Measurements from ENCODE around the gene SETD5. TPM values are rescaled to one million over a fixed set of nuclear protein-coding genes. Genes with fewer than 3 reads are reported as not detected.

Gene SETD5
- polyA plus RNA-seq, 4 donors = 9.5 to 87.0 (median 20.0) TPM

- FAIRE-seq = no peak
- no peaks in the 10 kb centered on the region for H3K27me3 ChIP-seq (ENCODE audit: control insufficient read depth in 3 of 3, insufficient read depth in 3 of 3, low read length in 3 of 3)
- peak; percentile 96 for DNase-seq
- peak overlapping the region; percentile 71 to 83 (median 79) for H3K27ac ChIP-seq (ENCODE audit: low read depth in 1 of 3, low read length in 2 of 3)
- peaks cover 5 to 19% (median 11%) of the 10 kb centered on the region in 3 donors for H3K36me3 ChIP-seq (ENCODE audit: control insufficient read depth in 3 of 3, insufficient read depth in 2 of 3, low read depth in 1 of 3, low read length in 3 of 3)
- peaks cover 0 to 16% (median 0%) of the 10 kb centered on the region in 3 donors for H3K4me1 ChIP-seq (ENCODE audit: control insufficient read depth in 3 of 3, insufficient read depth in 2 of 3, low read depth in 1 of 3, low read length in 2 of 3)
- H3K4me3 ChIP-seq (ENCODE audit: low read depth in 1 of 3, low read length in 3 of 3) = no peak overlapping the region
- H3K9me3 ChIP-seq (ENCODE audit: control insufficient read depth in 2 of 2, insufficient read depth in 1 of 2, low read depth in 1 of 2, low read length in 1 of 2) = no peaks in the 10 kb centered on the region
- WGBS, 3 donors = 8 to 24% (median 21%) methylated on average over 5 of the region's 5 CpGs
Observed at GRCh38 chr3:9422712-9423424, 25.5 kb downstream of the SETD5 start.

GRCh38 chr3:9428411-9428810, 31.0 kb downstream of the SETD5 start:
- Histone ChIP-seq H3K4me3 (ENCODE audit: low read depth in 1 of 3, low read length in 3 of 3) (no peak overlapping the region), H3K27me3 (ENCODE audit: control insufficient read depth in 3 of 3, insufficient read depth in 3 of 3, low read length in 3 of 3) (no peaks in the 10 kb centered on the region), H3K4me1 (ENCODE audit: control insufficient read depth in 3 of 3, insufficient read depth in 2 of 3, low read depth in 1 of 3, low read length in 2 of 3) (peaks cover 0 to 10% (median 0%) of the 10 kb centered on the region in 3 donors), H3K9me3 (ENCODE audit: control insufficient read depth in 2 of 2, insufficient read depth in 1 of 2, low read depth in 1 of 2, low read length in 1 of 2) (no peaks in the 10 kb centered on the region), H3K27ac (ENCODE audit: low read depth in 1 of 3, low read length in 2 of 3) (no peak overlapping the region), H3K36me3 (ENCODE audit: control insufficient read depth in 3 of 3, insufficient read depth in 2 of 3, low read depth in 1 of 3, low read length in 3 of 3) (peaks cover 12 to 28% (median 26%) of the 10 kb centered on the region in 3 donors)
- no peak for FAIRE-seq
- DNase-seq = no peak

GRCh38 chr3:9430733-9431132, 33.3 kb downstream of the SETD5 start:
- DNase-seq = no peak
- no peak for FAIRE-seq
- Histone ChIP-seq H3K36me3 (ENCODE audit: control insufficient read depth in 3 of 3, insufficient read depth in 2 of 3, low read depth in 1 of 3, low read length in 3 of 3) (peaks cover 15 to 43% (median 40%) of the 10 kb centered on the region in 3 donors), H3K4me1 (ENCODE audit: control insufficient read depth in 3 of 3, insufficient read depth in 2 of 3, low read depth in 1 of 3, low read length in 2 of 3) (no peaks in the 10 kb centered on the region), H3K27me3 (ENCODE audit: control insufficient read depth in 3 of 3, insufficient read depth in 3 of 3, low read length in 3 of 3) (no peaks in the 10 kb centered on the region), H3K9me3 (ENCODE audit: control insufficient read depth in 2 of 2, insufficient read depth in 1 of 2, low read depth in 1 of 2, low read length in 1 of 2) (no peaks in the 10 kb centered on the region), H3K4me3 (ENCODE audit: low read depth in 1 of 3, low read length in 3 of 3) (no peak overlapping the region), H3K27ac (ENCODE audit: low read depth in 1 of 3, low read length in 2 of 3) (no peak overlapping the region)
- WGBS, 3 donors = 91 to 97% (median 97%) methylated on average over 3 of the region's 3 CpGs

- 89 to 93% (median 90%) methylated on average over 15 of the region's 15 CpGs for WGBS, 3 donors
- H3K27ac ChIP-seq (ENCODE audit: low read depth in 1 of 3, low read length in 2 of 3) = no peak overlapping the region
- DNase-seq = no peak
- peaks cover 16 to 43% (median 26%) of the 10 kb centered on the region in 3 donors for H3K36me3 ChIP-seq (ENCODE audit: control insufficient read depth in 3 of 3, insufficient read depth in 2 of 3, low read depth in 1 of 3, low read length in 3 of 3)
- no peaks in the 10 kb centered on the region for H3K27me3 ChIP-seq (ENCODE audit: control insufficient read depth in 3 of 3, insufficient read depth in 3 of 3, low read length in 3 of 3)
- no peaks in the 10 kb centered on the region for H3K9me3 ChIP-seq (ENCODE audit: control insufficient read depth in 2 of 2, insufficient read depth in 1 of 2, low read depth in 1 of 2, low read length in 1 of 2)
- FAIRE-seq = no peak
- no peaks in the 10 kb centered on the region for H3K4me1 ChIP-seq (ENCODE audit: control insufficient read depth in 3 of 3, insufficient read depth in 2 of 3, low read depth in 1 of 3, low read length in 2 of 3)
- no peak overlapping the region for H3K4me3 ChIP-seq (ENCODE audit: low read depth in 1 of 3, low read length in 3 of 3)
Observed at GRCh38 chr3:9433627-9434521, 36.5 kb downstream of the SETD5 start.

GRCh38 chr3:9435316-9435715, 37.9 kb downstream of the SETD5 start:
- Histone ChIP-seq H3K36me3 (ENCODE audit: control insufficient read depth in 3 of 3, insufficient read depth in 2 of 3, low read depth in 1 of 3, low read length in 3 of 3) (peaks cover 18 to 39% (median 22%) of the 10 kb centered on the region in 3 donors), H3K4me1 (ENCODE audit: control insufficient read depth in 3 of 3, insufficient read depth in 2 of 3, low read depth in 1 of 3, low read length in 2 of 3) (no peaks in the 10 kb centered on the region), H3K27ac (ENCODE audit: low read depth in 1 of 3, low read length in 2 of 3) (no peak overlapping the region), H3K4me3 (ENCODE audit: low read depth in 1 of 3, low read length in 3 of 3) (no peak overlapping the region), H3K27me3 (ENCODE audit: control insufficient read depth in 3 of 3, insufficient read depth in 3 of 3, low read length in 3 of 3) (no peaks in the 10 kb centered on the region), H3K9me3 (ENCODE audit: control insufficient read depth in 2 of 2, insufficient read depth in 1 of 2, low read depth in 1 of 2, low read length in 1 of 2) (no peaks in the 10 kb centered on the region)
- DNase-seq = no peak
- 83 to 89% (median 83%) methylated on average over 3 of the region's 3 CpGs for WGBS, 3 donors
- no peak for FAIRE-seq

GRCh38 chr3:9439331-9439730, 41.9 kb downstream of the SETD5 start:
- no peak for FAIRE-seq
- H3K36me3 ChIP-seq (ENCODE audit: control insufficient read depth in 3 of 3, insufficient read depth in 2 of 3, low read depth in 1 of 3, low read length in 3 of 3) = peaks cover 18 to 46% (median 26%) of the 10 kb centered on the region in 3 donors
- 25 to 38% (median 31%) methylated on average over 1 of the region's 1 CpG for WGBS, 3 donors

GRCh38 chr3:9441501-9442221, 44.2 kb downstream of the SETD5 start:
- FAIRE-seq (no peak), DNase-seq (no peak)
- Histone ChIP-seq H3K9me3 (ENCODE audit: control insufficient read depth in 2 of 2, insufficient read depth in 1 of 2, low read depth in 1 of 2, low read length in 1 of 2) (no peaks in the 10 kb centered on the region), H3K4me1 (ENCODE audit: control insufficient read depth in 3 of 3, insufficient read depth in 2 of 3, low read depth in 1 of 3, low read length in 2 of 3) (no peaks in the 10 kb centered on the region), H3K36me3 (ENCODE audit: control insufficient read depth in 3 of 3, insufficient read depth in 2 of 3, low read depth in 1 of 3, low read length in 3 of 3) (peaks cover 17 to 43% (median 30%) of the 10 kb centered on the region in 3 donors), H3K4me3 (ENCODE audit: low read depth in 1 of 3, low read length in 3 of 3) (no peak overlapping the region), H3K27ac (ENCODE audit: low read depth in 1 of 3, low read length in 2 of 3) (no peak overlapping the region), H3K27me3 (ENCODE audit: control insufficient read depth in 3 of 3, insufficient read depth in 3 of 3, low read length in 3 of 3) (no peaks in the 10 kb centered on the region)
- WGBS, 3 donors = 81 to 90% (median 88%) methylated on average over 11 of the region's 11 CpGs

More at GRCh38 chr3:9439331-9439730, 41.9 kb downstream of the SETD5 start:
- Histone ChIP-seq H3K27ac (ENCODE audit: low read depth in 1 of 3, low read length in 2 of 3) (no peak overlapping the region), H3K4me1 (ENCODE audit: control insufficient read depth in 3 of 3, insufficient read depth in 2 of 3, low read depth in 1 of 3, low read length in 2 of 3) (no peaks in the 10 kb centered on the region), H3K9me3 (ENCODE audit: control insufficient read depth in 2 of 2, insufficient read depth in 1 of 2, low read depth in 1 of 2, low read length in 1 of 2) (no peaks in the 10 kb centered on the region), H3K27me3 (ENCODE audit: control insufficient read depth in 3 of 3, insufficient read depth in 3 of 3, low read length in 3 of 3) (no peaks in the 10 kb centered on the region), H3K4me3 (ENCODE audit: low read depth in 1 of 3, low read length in 3 of 3) (no peak overlapping the region)
- no peak for DNase-seq

GRCh38 chr3:9448071-9448470, 50.7 kb downstream of the SETD5 start:
- no peak for FAIRE-seq
- DNase-seq = no peak
- Histone ChIP-seq H3K4me1 (ENCODE audit: control insufficient read depth in 3 of 3, insufficient read depth in 2 of 3, low read depth in 1 of 3, low read length in 2 of 3) (peaks cover 0 to 3% (median 0%) of the 10 kb centered on the region in 3 donors), H3K9me3 (ENCODE audit: control insufficient read depth in 2 of 2, insufficient read depth in 1 of 2, low read depth in 1 of 2, low read length in 1 of 2) (no peaks in the 10 kb centered on the region), H3K36me3 (ENCODE audit: control insufficient read depth in 3 of 3, insufficient read depth in 2 of 3, low read depth in 1 of 3, low read length in 3 of 3) (peaks cover 27 to 33% (median 29%) of the 10 kb centered on the region in 3 donors), H3K27me3 (ENCODE audit: control insufficient read depth in 3 of 3, insufficient read depth in 3 of 3, low read length in 3 of 3) (no peaks in the 10 kb centered on the region), H3K27ac (ENCODE audit: low read depth in 1 of 3, low read length in 2 of 3) (no peak overlapping the region), H3K4me3 (ENCODE audit: low read depth in 1 of 3, low read length in 3 of 3) (no peak overlapping the region)
- 82 to 89% (median 85%) methylated on average over 4 of the region's 4 CpGs for WGBS, 3 donors

Data from small intestine (tissue), 7 donors.